Keratinocyte (primary cell): ENCODE results near the gene ATP6V0B. TPM values are rescaled to one million over a fixed set of nuclear protein-coding genes. Genes with fewer than 3 reads are reported as not detected.

ENCODE experiments used
- DNase-seq: peaks from one replicate; pipeline ENCODE4 v3.0.0-alpha.2; 2011; ENCODE audit warnings: low read depth, missing footprints, low spot score
- FAIRE-seq: peaks from 2 replicates; lab custom pipeline; 2011; peaks lifted over from hg19 to GRCh38; lab: Jason Lieb, UNC
- H2AFZ ChIP-seq: 2 replicates; pipeline ENCODE4 v1.6.0; 2012; ENCODE audit warnings: low read length, control low read depth, inconsistent platforms; ENCODE audit not compliant: control insufficient read depth
- H3K27ac ChIP-seq: 2 replicates; pipeline ENCODE4 v1.5.1; 2011; ENCODE audit warnings: low read length; ENCODE audit not compliant: control insufficient read depth, insufficient read depth
- H3K27me3 ChIP-seq: 3 replicates; pipeline ENCODE4 v1.6.0; 2011; ENCODE audit warnings: low read length; ENCODE audit not compliant: control insufficient read depth, insufficient read depth; ENCODE audit errors: extremely low read depth
- H3K36me3 ChIP-seq, 2 experiments: 2 replicates in 1 of 2; 3 replicates in 1 of 2; pipeline ENCODE4 v1.5.1; 2011; ENCODE audit warnings: low read length in 2 of 2, mild to moderate bottlenecking in 1 of 2; ENCODE audit not compliant: control insufficient read depth in 2 of 2, insufficient read depth in 2 of 2; ENCODE audit errors: extremely low read depth in 1 of 2
- H3K4me1 ChIP-seq: 3 replicates; pipeline ENCODE4 v1.5.1; 2011; ENCODE audit warnings: low read length; ENCODE audit not compliant: control insufficient read depth, insufficient read depth; ENCODE audit errors: extremely low read depth
- H3K4me2 ChIP-seq: 3 replicates; pipeline ENCODE4 v1.6.0; 2011; ENCODE audit warnings: low read depth, low read length; ENCODE audit not compliant: control insufficient read depth, insufficient read depth; ENCODE audit errors: extremely low read depth
- H3K4me3 ChIP-seq, 3 experiments: fragments of 200-600 bp in 1 of 3; sonication (generic) in 1 of 3; 2 replicates in 2 of 3; 3 replicates in 1 of 3; pipeline ENCODE4 v1.5.1; 2011 to 2016; ENCODE audit warnings: low read length in 3 of 3, mild to moderate bottlenecking in 3 of 3, control low read depth in 2 of 3, inconsistent platforms in 1 of 3, low read depth in 1 of 3, mixed read lengths in 1 of 3, mixed run types in 1 of 3, moderate library complexity in 1 of 3; ENCODE audit not compliant: control insufficient read depth in 2 of 3, insufficient read depth in 2 of 3; ENCODE audit errors: extremely low read depth in 1 of 3
- H3K79me2 ChIP-seq: 2 replicates; pipeline ENCODE4 v1.6.0; 2012; ENCODE audit warnings: low read length; ENCODE audit not compliant: control insufficient read depth, insufficient read depth
- H3K9ac ChIP-seq: 3 replicates; pipeline ENCODE4 v1.6.0; 2011; ENCODE audit warnings: low read length; ENCODE audit not compliant: control insufficient read depth, insufficient read depth; ENCODE audit errors: extremely low read depth
- H3K9me1 ChIP-seq: 3 replicates; pipeline ENCODE4 v1.6.0; 2011; ENCODE audit warnings: low read length; ENCODE audit not compliant: control insufficient read depth, insufficient read depth; ENCODE audit errors: extremely low read depth
- H3K9me3 ChIP-seq: 2 replicates; pipeline ENCODE4 v1.5.1; 2012; ENCODE audit warnings: low read depth, low read length; ENCODE audit not compliant: control insufficient read depth
- H4K20me1 ChIP-seq: 3 replicates; pipeline ENCODE4 v1.6.0; 2011; ENCODE audit warnings: low read length; ENCODE audit not compliant: control insufficient read depth, insufficient read depth; ENCODE audit errors: extremely low read depth
- EZH2 ChIP-seq: IDR thresholded peaks from one replicate; pipeline ENCODE4 v1.6.1; 2012; ENCODE audit warnings: inconsistent platforms, mild to moderate bottlenecking, low read length, moderate library complexity
- dilution Hi-C: fragments of 300-500 bp; cut with MboI; formaldehyde crosslinking; loops from one replicate; pipeline ENCODE4 v1.7.0; 2020; ENCODE audit warnings: low sequenced_read_pairs; ENCODE audit not compliant: extremely low pct_ligation_motif_present
- polyA plus RNA-seq, 5 experiments: library from polyadenylated mRNA; depleted of rRNA in 3 of 5; stranded (reverse) in 3 of 5; stranded (forward) in 1 of 5; unstranded in 1 of 5; fragments of >200 nt; gene quantifications; 1 replicate in 1 of 5; 2 replicates in 3 of 5; 3 replicates in 1 of 5; pipeline versions ENCODE4 v1.2.1 to v1.2.3, GENCODE V29; 2011 to 2012; ENCODE audit warnings: missing spikeins in 2 of 5, low read depth in 1 of 5, low replicate concordance in 1 of 5
- TF ChIP-seq, protein P1 (sequence below), 3 experiments: IDR thresholded peaks in 1 of 3; conservative IDR thresholded peaks in 1 of 3; optimal IDR thresholded peaks in 1 of 3; 2 replicates in 2 of 3; 3 replicates in 1 of 3; pipeline versions ENCODE3 to v1.5.1; 2011; ENCODE audit warnings: low read length in 3 of 3, mild to moderate bottlenecking in 3 of 3, moderate library complexity in 2 of 3, control low read depth in 1 of 3, inconsistent platforms in 1 of 3; ENCODE audit not compliant: insufficient read depth in 2 of 3; ENCODE audit errors: extremely low read depth in 1 of 3

Gene ATP6V0B
- polyA plus RNA-seq, 1 donor (not counting 4 experiments of a cell fraction or from before 2014, with no cell fraction given), result 195 TPM

- H3K4me3 ChIP-seq, result peak overlapping the region; percentile 90 to 99 (median 93)
- no peaks in the 10 kb centered on the region for H4K20me1 ChIP-seq
- H3K4me1 ChIP-seq, result peaks cover 43% of the 10 kb centered on the region
- peak overlapping the region; percentile 87 for H3K9ac ChIP-seq
- no peak overlapping the region for H3K27ac ChIP-seq
- DNase-seq (no peak), FAIRE-seq (no peak)
- TF ChIP-seq, protein P1, sequence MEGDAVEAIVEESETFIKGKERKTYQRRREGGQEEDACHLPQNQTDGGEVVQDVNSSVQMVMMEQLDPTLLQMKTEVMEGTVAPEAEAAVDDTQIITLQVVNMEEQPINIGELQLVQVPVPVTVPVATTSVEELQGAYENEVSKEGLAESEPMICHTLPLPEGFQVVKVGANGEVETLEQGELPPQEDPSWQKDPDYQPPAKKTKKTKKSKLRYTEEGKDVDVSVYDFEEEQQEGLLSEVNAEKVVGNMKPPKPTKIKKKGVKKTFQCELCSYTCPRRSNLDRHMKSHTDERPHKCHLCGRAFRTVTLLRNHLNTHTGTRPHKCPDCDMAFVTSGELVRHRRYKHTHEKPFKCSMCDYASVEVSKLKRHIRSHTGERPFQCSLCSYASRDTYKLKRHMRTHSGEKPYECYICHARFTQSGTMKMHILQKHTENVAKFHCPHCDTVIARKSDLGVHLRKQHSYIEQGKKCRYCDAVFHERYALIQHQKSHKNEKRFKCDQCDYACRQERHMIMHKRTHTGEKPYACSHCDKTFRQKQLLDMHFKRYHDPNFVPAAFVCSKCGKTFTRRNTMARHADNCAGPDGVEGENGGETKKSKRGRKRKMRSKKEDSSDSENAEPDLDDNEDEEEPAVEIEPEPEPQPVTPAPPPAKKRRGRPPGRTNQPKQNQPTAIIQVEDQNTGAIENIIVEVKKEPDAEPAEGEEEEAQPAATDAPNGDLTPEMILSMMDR (optimal IDR thresholded peaks at IDR 0.05 in 1 of 3, IDR thresholded peaks at IDR 0.05 in 1 of 3, conservative IDR thresholded peaks at IDR 0.05 in 1 of 3; ENCODE audit: extremely low read depth in 1 of 3, insufficient read depth in 2 of 3, low read length in 3 of 3), result peak in 1 of 3 experiments; percentile 16
- TF ChIP-seq EZH2, result no peak
- H3K79me2 ChIP-seq, result peaks cover 43% of the 10 kb centered on the region
- no peaks in the 10 kb centered on the region for H3K27me3 ChIP-seq
- H3K9me3 ChIP-seq, result no peaks in the 10 kb centered on the region
- peaks cover under 1% of the 10 kb centered on the region for H3K9me1 ChIP-seq
- dilution Hi-C loops, result no loop called here
- peaks cover 30% of the 10 kb centered on the region in 2 experiments for H3K36me3 ChIP-seq
- peak overlapping the region; percentile 95 for H3K4me2 ChIP-seq
- H2AFZ ChIP-seq, result no peak overlapping the region
Measured at GRCh38 chr1:43976045-43976444, 1.3 kb downstream of the ATP6V0B start.

DNA sequence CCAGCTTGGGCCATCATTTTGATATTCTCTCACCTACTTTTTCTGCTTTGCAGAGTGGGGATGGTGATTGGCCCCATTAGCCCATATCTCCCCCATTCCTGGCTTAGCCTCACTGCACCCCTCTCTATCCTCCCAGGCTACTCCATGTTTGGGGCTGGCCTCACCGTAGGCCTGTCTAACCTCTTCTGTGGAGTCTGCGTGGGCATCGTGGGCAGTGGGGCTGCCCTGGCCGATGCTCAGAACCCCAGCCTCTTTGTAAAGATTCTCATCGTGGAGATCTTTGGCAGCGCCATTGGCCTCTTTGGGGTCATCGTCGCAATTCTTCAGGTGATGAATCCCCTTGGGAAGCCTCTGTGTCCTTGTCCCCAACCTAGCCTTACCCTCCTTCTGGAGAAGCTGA, 2.1 kb downstream of the ATP6V0B start:
- Histone ChIP-seq H3K27me3 (no peaks in the 10 kb centered on the region), H3K9me1 (no peaks in the 10 kb centered on the region), H3K4me1 (peaks cover 46% of the 10 kb centered on the region), H3K27ac (no peak overlapping the region), H3K79me2 (peaks cover 46% of the 10 kb centered on the region), H3K9me3 (no peaks in the 10 kb centered on the region), H3K4me3 (no peak overlapping the region), H3K4me2 (no peak overlapping the region), H4K20me1 (no peaks in the 10 kb centered on the region), H2AFZ (no peak overlapping the region), H3K36me3 (peaks cover 26 to 29% of the 10 kb centered on the region in 2 experiments), H3K9ac (no peak overlapping the region)
- DNase-seq (no peak), FAIRE-seq (no peak)
- dilution Hi-C loops, result no loop called here
- TF ChIP-seq, protein P1 (optimal IDR thresholded peaks at IDR 0.05 in 1 of 3, IDR thresholded peaks at IDR 0.05 in 1 of 3, conservative IDR thresholded peaks at IDR 0.05 in 1 of 3; ENCODE audit: extremely low read depth in 1 of 3, insufficient read depth in 2 of 3, low read length in 3 of 3), result no peak
- TF ChIP-seq EZH2, result no peak
